Keratinocyte (primary cell): ENCODE results near the gene RBM10.

Experiments
- EZH2 ChIP-seq: IDR thresholded peaks from one replicate; pipeline ENCODE4 v1.6.1; 2012; ENCODE audit warnings: inconsistent platforms, mild to moderate bottlenecking, low read length, moderate library complexity
- TF ChIP-seq, protein P1 (sequence below), 3 experiments: IDR thresholded peaks in 1 of 3; conservative IDR thresholded peaks in 1 of 3; optimal IDR thresholded peaks in 1 of 3; 2 replicates in 2 of 3; 3 replicates in 1 of 3; pipeline versions ENCODE3 to v1.5.1; 2011; ENCODE audit warnings: low read length in 3 of 3, mild to moderate bottlenecking in 3 of 3, moderate library complexity in 2 of 3, control low read depth in 1 of 3, inconsistent platforms in 1 of 3; ENCODE audit not compliant: insufficient read depth in 2 of 3; ENCODE audit errors: extremely low read depth in 1 of 3

DNA sequence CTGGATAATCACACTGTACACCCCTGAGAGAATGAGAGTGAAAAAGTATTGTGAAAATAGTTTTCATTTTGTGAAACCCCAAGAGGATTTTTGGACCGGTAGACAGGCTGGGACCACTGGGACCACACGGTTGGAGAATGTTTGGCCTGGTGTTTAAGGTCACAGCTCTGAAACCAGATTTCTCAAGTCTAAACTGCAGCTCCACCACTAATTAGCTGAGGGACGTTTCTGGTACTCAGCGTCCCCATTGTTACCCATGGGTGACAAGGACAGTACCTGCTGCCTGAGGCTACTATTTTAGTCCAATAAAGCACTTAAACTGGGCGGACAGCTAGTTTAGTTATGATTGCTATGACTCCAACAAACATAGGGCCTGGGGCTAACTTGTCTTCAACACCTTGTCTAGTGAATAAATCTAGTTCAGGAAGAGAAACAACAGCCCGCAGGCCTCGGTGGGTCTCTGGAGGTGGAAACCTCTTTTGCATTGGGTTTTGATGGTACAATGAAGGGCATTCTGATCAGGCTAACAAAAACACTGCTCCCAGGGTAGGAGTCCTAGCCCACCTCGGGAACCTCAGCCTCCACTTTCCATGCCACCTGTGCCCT, 87.3 kb downstream of the RBM10 start:
- TF ChIP-seq, protein P1, sequence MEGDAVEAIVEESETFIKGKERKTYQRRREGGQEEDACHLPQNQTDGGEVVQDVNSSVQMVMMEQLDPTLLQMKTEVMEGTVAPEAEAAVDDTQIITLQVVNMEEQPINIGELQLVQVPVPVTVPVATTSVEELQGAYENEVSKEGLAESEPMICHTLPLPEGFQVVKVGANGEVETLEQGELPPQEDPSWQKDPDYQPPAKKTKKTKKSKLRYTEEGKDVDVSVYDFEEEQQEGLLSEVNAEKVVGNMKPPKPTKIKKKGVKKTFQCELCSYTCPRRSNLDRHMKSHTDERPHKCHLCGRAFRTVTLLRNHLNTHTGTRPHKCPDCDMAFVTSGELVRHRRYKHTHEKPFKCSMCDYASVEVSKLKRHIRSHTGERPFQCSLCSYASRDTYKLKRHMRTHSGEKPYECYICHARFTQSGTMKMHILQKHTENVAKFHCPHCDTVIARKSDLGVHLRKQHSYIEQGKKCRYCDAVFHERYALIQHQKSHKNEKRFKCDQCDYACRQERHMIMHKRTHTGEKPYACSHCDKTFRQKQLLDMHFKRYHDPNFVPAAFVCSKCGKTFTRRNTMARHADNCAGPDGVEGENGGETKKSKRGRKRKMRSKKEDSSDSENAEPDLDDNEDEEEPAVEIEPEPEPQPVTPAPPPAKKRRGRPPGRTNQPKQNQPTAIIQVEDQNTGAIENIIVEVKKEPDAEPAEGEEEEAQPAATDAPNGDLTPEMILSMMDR (optimal IDR thresholded peaks at IDR 0.05 in 1 of 3, IDR thresholded peaks at IDR 0.05 in 1 of 3, conservative IDR thresholded peaks at IDR 0.05 in 1 of 3; ENCODE audit: extremely low read depth in 1 of 3, insufficient read depth in 2 of 3, low read length in 3 of 3), result no peak
- TF ChIP-seq EZH2, result no peak
